ENCODE results near the gene KLHL41.
"Not testable (repeated sequence)": the region's sequence is repeated elsewhere in the genome, so short reads cannot be mapped to it uniquely, and the experiment has no call there.

Gene KLHL41

DNA sequence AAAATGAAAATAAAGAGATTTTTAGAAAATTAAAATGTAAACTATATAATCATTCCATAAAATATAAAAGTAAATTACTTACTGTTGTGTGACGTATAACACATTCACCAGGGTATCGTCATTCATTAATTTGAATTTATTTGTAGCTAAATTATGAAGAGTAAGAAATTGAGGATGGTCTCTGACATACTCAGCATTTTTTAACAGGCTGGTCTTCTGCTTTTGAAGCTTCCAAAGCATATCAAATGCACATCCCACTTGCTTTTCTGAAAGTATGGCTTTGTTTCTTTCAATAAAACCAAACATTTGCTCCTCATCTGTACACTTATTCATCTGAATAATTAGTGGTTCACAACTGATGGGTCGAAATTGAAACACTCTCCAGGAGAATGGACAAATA is 62.1 kb downstream of the KLHL41 start:
- no peak for FAIRE-seq
- no peak for DNase-seq (ENCODE audit: insufficient read length, low spot score)
- TF ChIP-seq, protein P1, sequence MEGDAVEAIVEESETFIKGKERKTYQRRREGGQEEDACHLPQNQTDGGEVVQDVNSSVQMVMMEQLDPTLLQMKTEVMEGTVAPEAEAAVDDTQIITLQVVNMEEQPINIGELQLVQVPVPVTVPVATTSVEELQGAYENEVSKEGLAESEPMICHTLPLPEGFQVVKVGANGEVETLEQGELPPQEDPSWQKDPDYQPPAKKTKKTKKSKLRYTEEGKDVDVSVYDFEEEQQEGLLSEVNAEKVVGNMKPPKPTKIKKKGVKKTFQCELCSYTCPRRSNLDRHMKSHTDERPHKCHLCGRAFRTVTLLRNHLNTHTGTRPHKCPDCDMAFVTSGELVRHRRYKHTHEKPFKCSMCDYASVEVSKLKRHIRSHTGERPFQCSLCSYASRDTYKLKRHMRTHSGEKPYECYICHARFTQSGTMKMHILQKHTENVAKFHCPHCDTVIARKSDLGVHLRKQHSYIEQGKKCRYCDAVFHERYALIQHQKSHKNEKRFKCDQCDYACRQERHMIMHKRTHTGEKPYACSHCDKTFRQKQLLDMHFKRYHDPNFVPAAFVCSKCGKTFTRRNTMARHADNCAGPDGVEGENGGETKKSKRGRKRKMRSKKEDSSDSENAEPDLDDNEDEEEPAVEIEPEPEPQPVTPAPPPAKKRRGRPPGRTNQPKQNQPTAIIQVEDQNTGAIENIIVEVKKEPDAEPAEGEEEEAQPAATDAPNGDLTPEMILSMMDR (IDR thresholded peaks at IDR 0.05; ENCODE audit: insufficient read depth, missing control alignments), result no peak

DNA sequence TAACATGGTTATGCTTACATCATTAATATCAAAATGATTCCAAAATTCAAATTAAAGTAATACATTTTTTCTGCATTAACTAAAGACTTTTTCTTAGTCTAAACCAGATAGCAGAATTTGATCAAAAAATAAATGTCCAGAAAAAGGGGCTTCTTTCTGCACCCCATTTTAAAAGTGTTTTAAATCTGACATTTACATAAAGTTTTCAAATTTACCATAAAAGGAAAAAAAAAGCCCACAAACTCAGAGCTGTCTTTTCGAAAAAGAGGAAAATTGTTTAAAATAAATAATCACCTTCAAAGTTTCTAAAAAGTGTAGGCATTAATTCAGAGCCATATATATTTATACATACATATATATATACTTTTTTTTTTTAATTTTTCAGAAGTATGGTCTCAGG is 62.7 kb downstream of the KLHL41 start:
- TF ChIP-seq, protein P1 (IDR thresholded peaks at IDR 0.05; ENCODE audit: insufficient read depth, missing control alignments), result no peak
- DNase-seq (ENCODE audit: insufficient read length, low spot score), result no peak
- FAIRE-seq, result no peak

DNA sequence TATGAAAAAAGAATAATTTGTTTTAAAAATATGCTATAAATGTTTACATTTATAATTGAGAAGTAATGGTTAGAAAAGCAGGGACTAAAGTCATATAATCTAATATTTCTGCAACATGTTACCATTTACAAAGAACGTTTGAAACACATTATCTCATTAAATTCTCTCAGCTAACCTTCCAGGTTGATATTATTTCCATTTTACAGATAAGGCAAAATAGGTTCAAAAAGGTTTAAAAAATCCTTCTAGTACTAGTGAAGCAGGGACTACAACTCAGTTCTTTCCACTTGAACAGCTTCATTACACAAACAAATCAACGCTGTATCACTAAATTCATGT is 63.3 kb downstream of the KLHL41 start:
- DNase-seq (ENCODE audit: insufficient read length, low spot score) (no peak), FAIRE-seq (peak; percentile 51)
- TF ChIP-seq, protein P1 (IDR thresholded peaks at IDR 0.05; ENCODE audit: insufficient read depth, missing control alignments), result no peak

DNA sequence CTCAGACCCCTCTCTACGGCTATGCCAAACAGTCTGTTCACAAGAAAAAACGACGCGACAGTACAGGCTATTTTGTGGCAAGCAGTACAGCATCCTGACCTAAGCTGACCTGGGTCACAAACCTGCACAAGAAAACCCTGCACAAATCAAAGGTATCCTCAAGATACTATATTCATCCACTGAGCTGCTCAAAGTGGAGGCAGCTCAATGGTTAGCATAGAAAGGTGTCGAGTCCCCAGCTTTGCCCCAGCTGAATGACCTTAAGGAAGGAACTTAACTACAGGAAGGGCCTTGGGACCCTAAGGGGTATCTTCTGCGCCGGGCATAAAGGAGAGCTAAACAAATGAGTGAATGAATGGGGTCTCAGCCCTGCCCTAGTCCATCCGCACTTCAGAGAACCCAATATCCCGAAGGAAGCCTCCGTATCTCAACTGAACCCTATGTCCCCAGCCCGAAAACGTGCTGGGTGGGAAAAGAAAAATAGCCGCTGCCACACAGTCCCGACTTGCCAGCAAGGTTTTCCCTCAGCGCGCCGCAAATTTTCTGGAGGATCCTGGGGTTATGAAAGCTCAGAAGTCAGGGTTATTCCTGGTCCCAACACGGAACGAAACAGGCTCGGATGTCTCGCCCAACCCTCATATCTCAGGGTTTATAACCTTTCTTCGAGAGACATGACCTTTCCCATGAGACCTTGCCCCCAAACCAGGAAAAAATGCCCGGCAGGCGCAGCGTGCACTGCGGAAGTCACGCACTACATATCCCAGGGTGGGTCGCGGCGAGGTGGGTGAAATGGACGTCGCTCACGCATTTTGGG is 63.9 kb downstream of the KLHL41 start, which contains the start of gene FASTKD1:
TSS of gene FASTKD1 (minus strand) at position 706 of the 814 bp plus-strand sequence. CDS start 1,836 bp downstream, outside the sequence.
- TF ChIP-seq, protein P1 (IDR thresholded peaks at IDR 0.05; ENCODE audit: insufficient read depth, missing control alignments), result no peak
- DNase-seq (ENCODE audit: insufficient read length, low spot score) (no peak), FAIRE-seq (no peak)

DNA sequence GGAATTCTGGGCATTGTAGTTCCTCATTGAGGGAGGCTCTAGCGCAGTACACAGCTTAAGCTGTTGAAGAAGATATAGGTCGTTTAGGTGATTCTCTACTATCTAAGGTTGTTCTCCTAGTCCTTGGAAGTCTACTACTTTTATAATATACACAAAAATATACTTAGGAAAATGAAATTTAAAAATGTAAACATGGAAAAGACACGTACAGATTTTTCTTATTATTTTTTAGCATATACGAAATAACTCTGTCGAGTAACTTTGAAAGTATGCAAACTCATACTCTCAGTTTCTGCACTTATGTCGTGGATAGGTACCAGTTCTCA is 64.4 kb downstream of the KLHL41 start:
- DNase-seq (ENCODE audit: insufficient read length, low spot score) (peak; percentile 29), FAIRE-seq (no peak)
- TF ChIP-seq, protein P1 (IDR thresholded peaks at IDR 0.05; ENCODE audit: insufficient read depth, missing control alignments), result no peak

DNA sequence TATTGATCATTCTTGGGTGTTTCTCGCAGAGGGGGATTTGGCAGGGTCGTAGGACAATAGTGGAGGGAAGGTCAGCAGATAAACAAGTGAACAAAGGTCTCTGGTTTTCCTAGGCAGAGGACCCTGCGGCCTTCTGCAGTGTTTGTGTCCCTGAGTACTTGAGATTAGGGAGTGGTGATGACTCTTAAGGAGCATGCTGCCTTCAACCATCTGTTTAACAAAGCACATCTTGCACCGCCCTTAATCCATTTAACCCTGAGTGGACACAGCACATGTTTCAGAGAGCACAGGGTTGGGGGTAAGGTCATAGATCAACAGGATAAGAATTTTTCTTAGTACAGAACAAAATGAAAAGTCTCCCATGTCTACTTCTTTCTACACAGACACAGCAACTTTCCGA is 65.0 kb downstream of the KLHL41 start:
- FAIRE-seq; DNase-seq (ENCODE audit: insufficient read length, low spot score): not testable (repeated sequence)

DNA sequence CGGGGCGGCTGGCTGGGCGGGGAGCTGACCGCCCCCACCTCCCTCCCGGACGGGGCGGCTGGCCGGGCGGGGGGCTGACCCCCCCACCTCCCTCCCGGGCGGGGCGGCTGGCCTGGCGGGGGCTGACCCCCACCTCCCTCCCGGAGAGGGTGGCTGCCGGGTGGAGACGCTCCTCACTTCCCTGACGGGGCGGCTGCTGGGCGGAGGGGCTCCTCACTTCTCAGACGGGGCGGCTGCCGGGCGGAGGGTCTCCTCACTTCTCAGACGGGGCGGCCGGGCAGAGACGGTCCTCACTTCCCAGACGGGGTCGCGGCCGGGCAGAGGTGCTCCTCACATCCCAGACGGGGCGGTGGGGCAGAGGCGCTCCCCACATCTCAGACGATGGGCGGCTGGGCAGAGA is 65.8 kb downstream of the KLHL41 start:
- DNase-seq (ENCODE audit: insufficient read length, low spot score); FAIRE-seq: not testable (repeated sequence)
